H1 (cell line): Measurements from ENCODE around the gene RBBP6. TPM values are rescaled to one million over a fixed set of nuclear protein-coding genes. Genes with fewer than 3 reads are reported as not detected.

ENCODE experiments used
- ATF2 ChIP-seq: IDR thresholded peaks from 2 replicates; pipeline ENCODE4 v1.6.1; 2012; ENCODE audit warnings: low read length, inconsistent platforms
- CREB1 ChIP-seq: IDR thresholded peaks from 2 replicates; pipeline ENCODE4 v1.6.1; 2012; ENCODE audit warnings: inconsistent platforms
- CTCF ChIP-seq, 3 experiments: IDR thresholded peaks; 1 replicate in 2 of 3; 2 replicates in 1 of 3; pipeline versions ENCODE4 v1.5.1 to v1.6.1; 2011; ENCODE audit warnings: low read length in 3 of 3, mild to moderate bottlenecking in 3 of 3, inconsistent platforms in 2 of 3, low read depth in 1 of 3, moderate library complexity in 1 of 3; ENCODE audit not compliant: insufficient read depth in 1 of 3; ENCODE audit errors: control extremely low read depth in 1 of 3
- E2F6 ChIP-seq: IDR thresholded peaks from 2 replicates; pipeline ENCODE4 v1.6.1; 2012; ENCODE audit warnings: inconsistent platforms
- EP300 ChIP-seq, 2 experiments: IDR thresholded peaks; 1 replicate in 1 of 2; 2 replicates in 1 of 2; pipeline ENCODE4 v1.6.1; 2011 to 2012; ENCODE audit warnings: low read depth in 2 of 2, low read length in 2 of 2, mild to moderate bottlenecking in 2 of 2, borderline replicate concordance in 1 of 2, inconsistent platforms in 1 of 2, moderate library complexity in 1 of 2
- FOSL1 ChIP-seq: IDR thresholded peaks from 2 replicates; pipeline ENCODE4 v1.6.1; 2011; ENCODE audit warnings: mild to moderate bottlenecking, low read depth, low read length, moderate library complexity; ENCODE audit not compliant: insufficient read depth
- HDAC2 ChIP-seq, 2 experiments: fragments of 300-600 bp in 1 of 2; sonication (generic) in 1 of 2; IDR thresholded peaks; 2 replicates each; pipeline ENCODE4 v1.6.1; 2011 to 2012; ENCODE audit warnings: low read depth in 2 of 2, low read length in 2 of 2, mild to moderate bottlenecking in 2 of 2, moderate library complexity in 2 of 2, borderline replicate concordance in 1 of 2, inconsistent platforms in 1 of 2
- MAFK ChIP-seq: IDR thresholded peaks from 2 replicates; pipeline ENCODE4 v1.6.1; 2012; ENCODE audit warnings: low read depth, mild to moderate bottlenecking, improper control_type of control experiment, low read length
- PHF8 ChIP-seq: fragments of 200-600 bp; sonication (generic); conservative IDR thresholded peaks from 2 replicates; pipeline ENCODE4 v1.7.1; 2012; ENCODE audit warnings: low read depth, mild to moderate bottlenecking, inconsistent platforms, low read length, moderate library complexity
- POLR2A ChIP-seq, 2 experiments: IDR thresholded peaks; 1 replicate in 1 of 2; 2 replicates in 1 of 2; pipeline ENCODE4 v1.6.1; 2011; ENCODE audit warnings: low read depth in 2 of 2, low read length in 2 of 2, mild to moderate bottlenecking in 2 of 2; ENCODE audit errors: control extremely low read depth in 1 of 2
- POLR2AphosphoS5 ChIP-seq: IDR thresholded peaks from 2 replicates; pipeline ENCODE4 v1.6.1; 2011; ENCODE audit warnings: low read depth, low read length
- RBBP5 ChIP-seq: IDR thresholded peaks from 2 replicates; pipeline ENCODE4 v1.7.1; 2012; ENCODE audit warnings: low read depth, mild to moderate bottlenecking, inconsistent platforms, low read length, moderate library complexity, borderline replicate concordance
- RNF2 ChIP-seq: fragments of 200-900, 300-1000 bp; sonication (generic); IDR thresholded peaks from 2 replicates; pipeline ENCODE4 v1.7.1; 2016; ENCODE audit warnings: borderline replicate concordance, low read depth, mild to moderate bottlenecking, antibody characterized with exemption, low read length; ENCODE audit not compliant: poor library complexity, severe bottlenecking; ENCODE audit errors: missing control alignments
- SAP30 ChIP-seq: fragments of 300-600 bp; sonication (generic); IDR thresholded peaks from 2 replicates; pipeline ENCODE4 v1.7.1; 2012; ENCODE audit warnings: low read length, moderate library complexity, mild to moderate bottlenecking, inconsistent platforms; ENCODE audit not compliant: insufficient read depth, insufficient replicate concordance
- SIN3A ChIP-seq, 2 experiments: IDR thresholded peaks in 1 of 2; conservative IDR thresholded peaks in 1 of 2; 2 replicates each; pipeline ENCODE4 v1.6.1; 2011 to 2012; ENCODE audit warnings: low read length in 2 of 2, improper control_type of control experiment in 1 of 2, low read depth in 1 of 2, mild to moderate bottlenecking in 1 of 2
- SIRT6 ChIP-seq: IDR thresholded peaks from one replicate; pipeline ENCODE4 v1.7.1; 2012; ENCODE audit warnings: low read length, inconsistent platforms
- SIX5 ChIP-seq: IDR thresholded peaks from 2 replicates; pipeline ENCODE4 v1.6.1; 2011; ENCODE audit warnings: mild to moderate bottlenecking, low read depth, low read length
- TAF7 ChIP-seq: optimal IDR thresholded peaks from 2 replicates; pipeline ENCODE3; 2011; ENCODE audit warnings: low read depth, mild to moderate bottlenecking, inconsistent platforms, low read length, moderate library complexity, borderline replicate concordance
- TBP ChIP-seq: IDR thresholded peaks from 2 replicates; pipeline ENCODE4 v1.6.1; 2011; ENCODE audit warnings: low read depth, low read length, improper control_type of control experiment
- polyA plus RNA-seq, 7 experiments: library from polyadenylated mRNA; depleted of rRNA in 3 of 7; stranded (reverse) in 5 of 7; unstranded in 2 of 7; fragments of >200 nt in 5 of 7; fragments of 200-250 nt in 2 of 7; gene quantifications; 1 replicate in 5 of 7; 2 replicates in 1 of 7; 4 replicates in 1 of 7; pipeline versions ENCODE4 v1.2.1 to v1.2.3, GENCODE V29; 2011 to 2013; ENCODE audit warnings: missing spikeins in 2 of 7, mixed read lengths in 2 of 7
- total RNA-seq: library from RNA; stranded (reverse); fragmentation: NEBNext Ultra II Directional; extraction: Animal tissue kit (Norgen Biotek cat#: 25700); gene quantifications from 2 replicates; pipeline ENCODE4 v1.2.1, GENCODE V29; 2021

RBBP6 gene
- total and polyA plus RNA-seq, 2 of the 8 experiments (the other 6 are each of a cell fraction or from before 2014, with no cell fraction given), result 22.5 to 54.5 TPM

GRCh38 chr16:24610416-24610755, 71.0 kb downstream of the RBBP6 start (continued):
- TF ChIP-seq E2F6 (0 out of 2 replicates have a peak, but pooled peaks have one; percentile 6), CTCF (IDR thresholded peaks at IDR 0.05; ENCODE audit: control extremely low read depth in 1 of 3, insufficient read depth in 1 of 3, low read depth in 1 of 3, low read length in 3 of 3) (no peak), SIRT6 (no peak), POLR2AphosphoS5 (no peak; the same call in 1 of the 2 replicates), PHF8 (peak; percentile 65), TBP (0 out of 2 replicates have a peak, but pooled peaks have one; percentile 32), EP300 (IDR thresholded peaks at IDR 0.05; ENCODE audit: borderline replicate concordance in 1 of 2, low read depth in 2 of 2, low read length in 2 of 2) (no peak), FOSL1 (no peak), SIX5 (no peak), POLR2A (IDR thresholded peaks at IDR 0.05; ENCODE audit: control extremely low read depth in 1 of 2, low read depth in 2 of 2, low read length in 2 of 2) (0 out of 3 replicates have a peak, but pooled peaks of 1 of the 2 experiments have one; percentile 27), RNF2 (no peak), ATF2 (no peak), HDAC2 (IDR thresholded peaks at IDR 0.05; ENCODE audit: borderline replicate concordance in 1 of 2, low read depth in 2 of 2, low read length in 2 of 2) (0 out of 4 replicates have a peak, but pooled peaks of 1 of the 2 experiments have one; percentile 38), SAP30 (no peak), CREB1 (no peak), SIN3A (conservative IDR thresholded peaks at IDR 0.05 in 1 of 2, IDR thresholded peaks at IDR 0.05 in 1 of 2; ENCODE audit: low read depth in 1 of 2, low read length in 2 of 2) (no peak), MAFK (no peak), TAF7 (no peak), RBBP5 (0 out of 2 replicates have a peak, but pooled peaks have one; percentile 33)
